Stimulated activated CD4-positive, alpha-beta T cell treated with anti-CD3 and anti-CD28 coated beads, TNF-alpha, amount 100 ng/mL, for 24 hours (primary cell): Measurements from ENCODE around the gene ZNF414.

ENCODE experiments used
- DNase-seq, 3 experiments: peaks; one replicate each; pipeline ENCODE4 v3.0.0-alpha.2; 2020; ENCODE audit warnings: low read depth in 3 of 3

The ZNF414 gene

GRCh38 chr19:8463365-8463764 is 50.6 kb downstream of the ZNF414 start:
- no peak for DNase-seq

GRCh38 chr19:8462571-8462970 is 51.4 kb downstream of the ZNF414 start:
- DNase-seq = no peak

GRCh38 chr19:8461891-8462290 is 52.1 kb downstream of the ZNF414 start:
- no peak for DNase-seq

- DNase-seq = no peak
These were observed 52.6 kb downstream of the ZNF414 start for GRCh38 chr19:8461376-8461775.

- no peak for DNase-seq
These were observed 53.3 kb downstream of the ZNF414 start for GRCh38 chr19:8460516-8461298.
